ENCODE results near the gene CDK6. TPM values are rescaled to one million over a fixed set of nuclear protein-coding genes. Genes with fewer than 3 reads are reported as not detected.

The CDK6 gene
- total RNA-seq, 1 experiment from 2014 or later = 41.4 TPM

DNA sequence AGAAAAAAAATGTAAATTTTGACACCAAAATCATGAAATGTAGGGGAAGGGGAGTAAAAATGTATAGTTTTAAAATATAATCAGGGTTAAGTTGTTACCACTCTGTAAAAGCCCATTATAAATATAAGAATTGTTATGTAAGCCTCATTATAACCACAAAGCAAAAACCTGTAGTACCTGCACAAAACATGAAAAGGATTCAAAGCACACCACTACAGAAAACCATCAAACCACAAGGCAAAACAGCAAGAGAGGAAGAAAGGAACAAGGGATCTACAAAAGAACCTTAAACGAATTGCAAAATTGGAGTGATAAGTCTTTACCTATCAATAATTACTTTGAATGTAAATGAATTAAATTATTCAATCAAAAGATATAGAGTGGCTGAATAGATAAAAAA, 41.0 kb upstream of the CDK6 start:
- H3K4me1 ChIP-seq (ENCODE audit: control insufficient read depth in 1 of 2, insufficient read depth in 2 of 2, low read length in 2 of 2) = peaks cover 0 to 11% of the 10 kb centered on the region in 2 experiments; a peak in 1 of 4 replicates
- no TSS peak for BruUV-seq (replicated peaks)
- TF ChIP-seq EGR1 (IDR thresholded peaks at IDR 0.05; ENCODE audit: low read depth) (no peak), EZH2 (IDR thresholded peaks at IDR 0.05) (no peak), CBX3 (IDR thresholded peaks at IDR 0.05; ENCODE audit: low read depth) (no peak)
- TF ChIP-seq, protein P1, sequence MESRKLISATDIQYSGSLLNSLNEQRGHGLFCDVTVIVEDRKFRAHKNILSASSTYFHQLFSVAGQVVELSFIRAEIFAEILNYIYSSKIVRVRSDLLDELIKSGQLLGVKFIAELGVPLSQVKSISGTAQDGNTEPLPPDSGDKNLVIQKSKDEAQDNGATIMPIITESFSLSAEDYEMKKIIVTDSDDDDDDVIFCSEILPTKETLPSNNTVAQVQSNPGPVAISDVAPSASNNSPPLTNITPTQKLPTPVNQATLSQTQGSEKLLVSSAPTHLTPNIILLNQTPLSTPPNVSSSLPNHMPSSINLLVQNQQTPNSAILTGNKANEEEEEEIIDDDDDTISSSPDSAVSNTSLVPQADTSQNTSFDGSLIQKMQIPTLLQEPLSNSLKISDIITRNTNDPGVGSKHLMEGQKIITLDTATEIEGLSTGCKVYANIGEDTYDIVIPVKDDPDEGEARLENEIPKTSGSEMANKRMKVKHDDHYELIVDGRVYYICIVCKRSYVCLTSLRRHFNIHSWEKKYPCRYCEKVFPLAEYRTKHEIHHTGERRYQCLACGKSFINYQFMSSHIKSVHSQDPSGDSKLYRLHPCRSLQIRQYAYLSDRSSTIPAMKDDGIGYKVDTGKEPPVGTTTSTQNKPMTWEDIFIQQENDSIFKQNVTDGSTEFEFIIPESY (IDR thresholded peaks at IDR 0.05; ENCODE audit: extremely low read depth, insufficient replicate concordance, low read length) = no peak
- no peak overlapping the region for H3K4me3 ChIP-seq (replicated peaks in 1 of 2; ENCODE audit: low read depth in 1 of 2, low read length in 2 of 2)
- ChIA-PET RAD21 (ENCODE audit: low non-redundant PET in 1 of 2, low total read pairs in 2 of 2, uncharacterized antibody in 2 of 2, unreplicated experiment in 2 of 2) (no interaction called here), POLR2A (no interaction called here), CTCF (no interaction called here)
- H3K9me3 ChIP-seq (ENCODE audit: control insufficient read depth in 1 of 2, insufficient read depth in 1 of 2, low read depth in 1 of 2, low read length in 2 of 2) = no peaks in the 10 kb centered on the region
- H3K27me3 ChIP-seq (ENCODE audit: insufficient read depth, low read length) = no peaks in the 10 kb centered on the region
- H3K4me2 ChIP-seq (ENCODE audit: low read length) = no peak overlapping the region
- no peaks in the 10 kb centered on the region for H3K9me2 ChIP-seq (ENCODE audit: insufficient read depth)
- intact Hi-C loops (cut with micrococcal nuclease) = no loop called here
- no peak overlapping the region for H2AFZ ChIP-seq (ENCODE audit: low read depth, low read length, poor library complexity, severe bottlenecking)
- H3K9ac ChIP-seq (ENCODE audit: low read length) = no peak overlapping the region
- H3K79me2 ChIP-seq (ENCODE audit: insufficient read depth, low read length) = no peaks in the 10 kb centered on the region
- H3K36me3 ChIP-seq (ENCODE audit: control insufficient read depth in 1 of 2, insufficient read depth in 2 of 2, low read length in 2 of 2) = no peaks in the 10 kb centered on the region
- no peaks in the 10 kb centered on the region for H4K20me1 ChIP-seq (ENCODE audit: insufficient read depth)
- H3K27ac ChIP-seq (ENCODE audit: low read depth, low read length) = no peak overlapping the region
- ATAC-seq (no peak), DNase-seq (ENCODE audit: low read depth, low spot score) (no peak)

DNA sequence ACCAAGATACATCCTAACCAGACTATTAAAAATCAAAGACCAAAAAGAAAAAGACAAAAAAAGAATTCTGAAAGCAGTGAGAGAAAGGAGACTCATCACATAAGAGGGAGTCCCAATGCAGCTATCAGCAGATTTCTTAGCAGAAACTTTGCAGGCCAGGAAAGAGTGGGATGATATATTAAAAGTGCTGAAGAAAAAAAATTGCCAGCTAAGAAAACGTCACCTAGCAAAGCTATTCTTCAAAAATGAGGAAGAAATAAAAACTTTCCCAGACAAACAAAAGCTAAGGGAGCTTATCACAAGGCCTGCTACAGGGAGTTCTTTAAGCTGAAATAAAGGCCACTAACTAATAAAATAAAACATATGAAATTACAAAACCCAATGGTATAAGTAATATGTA, 40.5 kb upstream of the CDK6 start:
- TF ChIP-seq RAD21 (IDR thresholded peaks at IDR 0.05; ENCODE audit: low read depth) (no peak), ELF1 (IDR thresholded peaks at IDR 0.05; ENCODE audit: borderline replicate concordance, low read depth) (no peak), POLR2AphosphoS5 (IDR thresholded peaks at IDR 0.05; ENCODE audit: low read depth, low read length) (no peak), TCF7L2 (IDR thresholded peaks at IDR 0.05; ENCODE audit: borderline replicate concordance, extremely low read depth, insufficient read depth, insufficient read length) (no peak), SRF (IDR thresholded peaks at IDR 0.05; ENCODE audit: low read depth) (no peak), EZH2 (IDR thresholded peaks at IDR 0.05) (no peak), SIN3A (IDR thresholded peaks at IDR 0.05; ENCODE audit: low read depth) (no peak), POLR2A (IDR thresholded peaks at IDR 0.05; ENCODE audit: borderline replicate concordance, extremely low read depth, insufficient read depth, insufficient read length) (no peak), FOSL1 (IDR thresholded peaks at IDR 0.05; ENCODE audit: low read depth) (no peak), EZH2phosphoT487 (IDR thresholded peaks at IDR 0.05; ENCODE audit: borderline replicate concordance) (no peak), MAX (IDR thresholded peaks at IDR 0.05) (no peak)
- Histone ChIP-seq H3K27me3 (ENCODE audit: insufficient read depth, low read length) (no peaks in the 10 kb centered on the region), H3K9me3 (ENCODE audit: control insufficient read depth in 1 of 2, insufficient read depth in 1 of 2, low read depth in 1 of 2, low read length in 2 of 2) (no peaks in the 10 kb centered on the region), H3K4me3 (replicated peaks in 1 of 2; ENCODE audit: low read depth in 1 of 2, low read length in 2 of 2) (no peak overlapping the region), H3K36me3 (ENCODE audit: control insufficient read depth in 1 of 2, insufficient read depth in 2 of 2, low read length in 2 of 2) (no peaks in the 10 kb centered on the region), H3K79me2 (ENCODE audit: insufficient read depth, low read length) (no peaks in the 10 kb centered on the region), H3K9ac (ENCODE audit: low read length) (no peak overlapping the region), H3K27ac (ENCODE audit: low read depth, low read length) (no peak overlapping the region), H4K20me1 (ENCODE audit: insufficient read depth) (no peaks in the 10 kb centered on the region), H3K4me1 (ENCODE audit: control insufficient read depth in 1 of 2, insufficient read depth in 2 of 2, low read length in 2 of 2) (peaks cover 0 to 13% of the 10 kb centered on the region in 2 experiments; a peak in 1 of 4 replicates), H2AFZ (ENCODE audit: low read depth, low read length, poor library complexity, severe bottlenecking) (no peak overlapping the region), H3K9me2 (ENCODE audit: insufficient read depth) (no peaks in the 10 kb centered on the region), H3K4me2 (ENCODE audit: low read length) (no peak overlapping the region)
- intact Hi-C loops (cut with micrococcal nuclease) = no loop called here
- BruUV-seq (replicated peaks) = no TSS peak
- CTCF ChIA-PET = no interaction called here
- ATAC-seq (no peak), DNase-seq (ENCODE audit: low read depth, low spot score) (no peak)
- RAD21 ChIA-PET (ENCODE audit: low non-redundant PET in 1 of 2, low total read pairs in 2 of 2, uncharacterized antibody in 2 of 2, unreplicated experiment in 2 of 2) = no interaction called here
- POLR2A ChIA-PET = no interaction called here

Measured in HCT116 (cell line).